GM18511 (cell line): Measurements from ENCODE around the gene EMX1.

Experiments
- ATAC-seq: cut with Tn5 transposase; IDR thresholded peaks from one replicate; pipeline ENCODE4 v1.9.1; 2021; ENCODE audit warnings: mild to moderate bottlenecking, moderate library complexity; ENCODE audit not compliant: unreplicated experiment

Gene EMX1

GRCh38 chr2:72917138-72917876 is at the start of gene EMX1:
EMX1 (plus strand) TSS chr2:72917519; CDS start chr2:72917853, 334 bp downstream.
- peak; percentile 59 for ATAC-seq

GRCh38 chr2:72871060-72871459 is 46.3 kb upstream of the EMX1 start:
- ATAC-seq: no peak

GRCh38 chr2:72871880-72872279 is 45.4 kb upstream of the EMX1 start:
- no peak for ATAC-seq

- no peak for ATAC-seq
Measured at GRCh38 chr2:72883356-72883962, 33.9 kb upstream of the EMX1 start.

- ATAC-seq: no peak
Measured at GRCh38 chr2:72886505-72887031, 30.8 kb upstream of the EMX1 start.

- ATAC-seq: peak; percentile 75
Measured at GRCh38 chr2:72887032-72887739, 30.1 kb upstream of the EMX1 start, which contains the start of gene SPR. SPR (plus strand) TSS chr2:72887408; CDS start chr2:72887433, 25 bp downstream.

GRCh38 chr2:72887740-72888437 is 29.4 kb upstream of the EMX1 start:
- ATAC-seq: peak; percentile 58

GRCh38 chr2:72888438-72889202 is 28.7 kb upstream of the EMX1 start:
- ATAC-seq: no peak

GRCh38 chr2:72889991-72890390 is 27.3 kb upstream of the EMX1 start:
- ATAC-seq: no peak

GRCh38 chr2:72891091-72891818 is 26.1 kb upstream of the EMX1 start:
- no peak for ATAC-seq

- peak; percentile 55 for ATAC-seq
Measured at GRCh38 chr2:72892506-72893173, 24.7 kb upstream of the EMX1 start.

- peak; percentile 76 for ATAC-seq
Measured at GRCh38 chr2:72893594-72894319, 23.6 kb upstream of the EMX1 start.

GRCh38 chr2:72894514-72894913 is 22.8 kb upstream of the EMX1 start:
- ATAC-seq: no peak

GRCh38 chr2:72895154-72895553 is 22.2 kb upstream of the EMX1 start:
- no peak for ATAC-seq

GRCh38 chr2:72895759-72896281 is 21.5 kb upstream of the EMX1 start:
- no peak for ATAC-seq

GRCh38 chr2:72896446-72896845 is 20.9 kb upstream of the EMX1 start:
- ATAC-seq: no peak

- ATAC-seq: no peak
Measured at GRCh38 chr2:72897785-72898584, 19.3 kb upstream of the EMX1 start.
